GM04503 (cell line): Measurements from ENCODE around the gene CNTNAP2.

ENCODE experiments used
- DNase-seq: peaks from one replicate; pipeline ENCODE4 v3.0.0-alpha.2; 2012; ENCODE audit warnings: low read depth

CNTNAP2 gene

DNA sequence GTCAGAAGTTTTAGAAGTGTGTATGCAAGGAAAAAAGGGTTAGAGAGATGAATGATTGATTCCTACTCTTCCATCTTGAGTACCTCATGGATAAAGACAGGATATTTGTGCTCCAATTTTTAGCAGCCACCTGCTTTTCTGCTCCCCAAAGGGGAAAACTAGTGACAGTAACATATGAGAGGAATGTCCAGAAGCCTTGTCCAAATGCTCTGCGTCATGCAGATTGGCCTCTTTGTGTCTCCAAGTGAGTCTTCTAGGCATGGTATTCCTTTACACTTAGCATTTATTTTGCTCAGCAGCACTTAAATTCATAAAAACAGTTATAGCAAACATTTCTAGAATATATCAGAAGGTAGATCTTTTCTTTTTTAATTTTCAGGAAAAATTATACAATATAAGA lies 306.8 kb downstream of the CNTNAP2 start:
- DNase-seq = no peak

DNA sequence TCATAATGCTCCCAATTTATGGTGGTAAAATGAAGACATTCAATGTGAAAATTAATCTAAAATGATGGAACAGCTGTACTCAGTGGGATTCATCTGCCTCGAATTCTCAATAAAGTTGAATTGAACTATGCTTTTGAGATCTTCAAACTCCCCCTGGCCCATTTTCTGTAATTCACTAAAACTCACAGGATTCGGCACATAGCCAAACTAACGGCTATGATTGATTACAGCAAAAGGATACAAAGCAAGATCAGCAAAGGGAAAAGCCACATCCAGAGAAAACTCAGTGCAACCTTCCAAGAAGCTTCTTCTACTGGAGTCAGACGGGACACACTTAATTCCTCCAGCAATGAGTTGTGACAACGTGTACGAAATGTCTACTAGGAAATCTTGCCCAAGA lies 307.5 kb downstream of the CNTNAP2 start:
- DNase-seq = no peak

DNA sequence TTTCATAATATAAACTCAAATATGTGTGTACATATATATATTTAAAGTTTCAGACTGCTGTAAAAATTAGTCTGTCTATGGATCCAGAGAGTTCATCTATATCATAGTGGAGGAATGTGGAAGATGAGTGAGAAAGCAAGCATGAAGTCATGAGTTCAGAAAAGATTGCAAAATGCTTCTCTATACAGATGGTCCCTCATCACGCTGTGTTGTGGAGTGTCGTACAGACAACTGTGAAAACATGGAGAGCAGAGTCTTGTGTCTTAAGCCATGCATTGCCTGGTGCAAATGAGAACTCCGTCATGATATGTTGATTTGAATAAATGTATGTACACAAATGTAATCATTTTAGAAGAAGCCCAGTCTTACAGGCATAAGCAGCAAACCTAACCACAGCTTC lies 316.9 kb downstream of the CNTNAP2 start:
- DNase-seq = no peak

DNA sequence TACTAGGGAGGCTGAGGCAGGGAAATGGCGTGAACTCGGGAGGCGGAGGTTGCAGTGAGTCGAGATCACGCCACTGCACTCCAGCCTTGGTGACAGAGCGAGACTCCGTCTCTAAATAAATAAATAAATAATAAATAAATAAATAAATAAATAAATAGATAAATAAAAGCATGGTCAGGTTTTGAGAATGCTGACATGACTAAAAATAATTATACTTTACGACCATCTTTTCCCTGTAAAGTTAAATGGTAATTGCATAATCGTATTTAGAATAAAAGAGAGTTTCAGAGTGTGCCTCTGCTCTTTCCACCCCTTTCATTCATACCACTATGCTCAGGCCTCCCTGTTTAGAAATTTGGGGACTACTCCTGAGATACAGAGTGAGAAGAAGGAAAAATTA lies 326.5 kb downstream of the CNTNAP2 start:
- DNase-seq = no peak

DNA sequence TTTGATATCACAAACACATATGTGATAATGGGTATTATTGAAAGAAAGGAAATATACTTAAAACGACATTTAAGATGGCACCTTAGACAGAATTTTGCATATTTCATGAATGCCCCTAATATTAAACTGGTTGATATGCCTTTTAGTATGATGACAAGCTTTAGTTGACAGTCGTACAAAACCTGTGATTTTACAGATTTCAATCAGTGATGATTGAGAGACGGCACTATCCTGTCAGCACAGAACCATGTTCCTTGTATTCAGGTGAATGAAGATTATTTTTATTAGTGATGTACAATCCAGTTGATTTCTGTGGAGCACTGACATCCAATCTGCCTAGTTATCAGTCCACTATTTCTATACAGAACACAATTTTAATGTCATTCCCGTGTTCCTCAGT lies 333.0 kb downstream of the CNTNAP2 start:
- no peak for DNase-seq

DNA sequence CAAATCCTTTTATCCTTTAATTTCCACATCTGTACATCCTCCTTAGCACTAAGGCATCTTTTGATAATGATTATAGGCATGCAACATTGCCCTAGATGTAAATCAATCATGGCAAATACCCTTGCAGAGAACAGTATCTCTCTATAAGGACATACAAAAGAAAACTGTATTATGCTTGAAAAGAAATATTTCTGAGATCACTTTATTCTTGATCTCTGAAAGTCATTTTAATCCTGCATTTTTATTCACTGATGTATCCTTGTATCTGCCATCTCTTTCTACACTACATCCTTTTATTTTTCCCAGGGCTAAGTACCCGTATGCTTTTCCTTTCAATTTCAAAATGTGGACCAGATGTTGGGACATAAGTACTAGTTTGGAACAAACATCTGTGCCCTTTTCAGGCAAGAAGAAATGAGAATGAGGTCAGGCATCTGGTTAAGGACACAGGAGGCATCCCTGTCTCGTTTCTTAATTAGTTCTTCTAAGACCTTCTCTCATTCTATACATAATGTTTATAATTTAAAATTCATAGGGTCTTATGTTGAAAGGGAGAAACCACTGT lies 338.6 kb downstream of the CNTNAP2 start:
- DNase-seq = no peak

DNA sequence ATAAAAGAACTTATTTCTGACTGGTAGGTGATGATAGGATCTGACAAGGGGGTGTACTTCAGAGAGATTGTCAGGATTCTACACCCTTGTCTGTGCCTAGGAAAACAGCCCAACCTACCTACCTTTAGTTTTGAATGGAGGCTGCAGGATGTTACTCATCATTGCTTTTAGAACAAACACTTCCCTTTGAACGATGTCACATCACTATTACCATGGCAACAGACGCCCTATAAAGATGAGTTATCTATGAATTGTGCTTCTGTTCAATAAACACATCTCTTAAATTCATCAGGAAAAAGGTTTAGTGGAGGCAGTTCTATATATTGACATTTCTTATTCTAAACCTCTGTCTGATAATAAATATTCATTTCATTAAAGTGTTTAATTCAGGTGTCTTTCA lies 362.4 kb downstream of the CNTNAP2 start:
- DNase-seq = no peak

DNA sequence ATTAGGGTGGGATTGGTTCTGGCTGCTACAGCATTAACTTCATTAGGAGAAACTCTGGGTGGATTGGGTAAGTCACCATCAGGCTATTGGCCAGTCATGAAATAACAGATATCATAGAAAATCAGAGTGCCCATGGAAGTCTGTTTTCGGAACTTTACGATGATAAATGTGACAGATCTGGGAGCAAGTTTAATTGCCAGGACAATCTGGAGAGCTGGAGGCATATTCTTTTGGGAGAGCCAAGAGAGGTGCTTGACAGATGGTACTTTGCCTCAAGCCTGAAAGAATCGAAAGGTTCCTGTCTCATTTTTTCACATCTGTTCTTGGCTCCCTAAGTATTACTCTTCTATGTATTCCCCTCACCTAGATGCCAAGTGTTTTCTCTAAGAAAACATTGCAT lies 369.9 kb downstream of the CNTNAP2 start:
- DNase-seq = no peak

DNA sequence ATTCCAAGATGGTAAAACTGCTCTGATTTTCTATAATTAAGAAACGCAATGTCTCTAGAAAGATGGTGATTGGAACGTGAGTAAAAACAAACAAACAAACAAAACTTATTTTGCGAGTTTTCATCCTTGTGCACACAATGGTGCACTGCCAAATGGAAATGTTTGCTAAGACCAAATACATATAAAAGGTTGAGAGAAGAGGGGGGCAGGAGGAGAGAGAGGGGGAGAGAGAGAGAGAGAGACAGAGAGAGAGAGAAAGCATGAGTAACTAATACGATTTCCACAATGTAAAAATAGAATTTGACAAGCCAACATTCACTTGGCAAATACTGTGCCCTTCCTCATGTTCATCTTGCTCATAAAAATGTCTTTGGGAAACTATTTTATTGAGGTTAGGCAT lies 375.4 kb downstream of the CNTNAP2 start:
- DNase-seq = no peak

DNA sequence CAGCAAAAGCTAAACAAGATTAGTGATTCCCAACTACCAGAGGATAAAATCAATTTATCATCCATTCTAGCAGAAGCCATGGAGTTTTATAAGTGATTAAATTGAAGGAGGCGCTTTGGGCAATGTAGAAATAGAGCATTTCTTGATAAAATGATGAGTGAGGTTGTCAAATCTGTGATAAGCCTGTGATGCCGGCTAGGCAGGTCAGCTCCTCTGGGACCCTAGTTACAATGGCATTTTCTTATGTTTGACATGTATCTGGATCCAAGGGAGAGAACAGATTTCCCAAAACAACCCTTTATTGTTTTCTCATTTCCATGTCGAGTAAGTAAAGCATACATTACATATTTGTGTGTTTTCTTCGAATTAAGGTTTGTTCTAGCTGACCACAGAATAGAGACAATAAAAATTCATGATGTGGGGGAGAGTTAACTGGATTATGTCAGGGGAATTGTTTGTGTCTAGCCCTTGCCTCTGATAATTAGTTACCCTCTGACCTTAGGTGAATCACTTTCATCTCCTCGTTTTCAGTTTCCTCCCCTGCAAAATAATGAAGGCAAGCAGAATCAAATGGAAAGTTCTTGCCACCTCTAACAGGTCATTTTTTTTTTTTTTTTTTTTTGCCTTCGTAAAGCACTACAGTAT lies 378.5 kb downstream of the CNTNAP2 start:
- DNase-seq = no peak

DNA sequence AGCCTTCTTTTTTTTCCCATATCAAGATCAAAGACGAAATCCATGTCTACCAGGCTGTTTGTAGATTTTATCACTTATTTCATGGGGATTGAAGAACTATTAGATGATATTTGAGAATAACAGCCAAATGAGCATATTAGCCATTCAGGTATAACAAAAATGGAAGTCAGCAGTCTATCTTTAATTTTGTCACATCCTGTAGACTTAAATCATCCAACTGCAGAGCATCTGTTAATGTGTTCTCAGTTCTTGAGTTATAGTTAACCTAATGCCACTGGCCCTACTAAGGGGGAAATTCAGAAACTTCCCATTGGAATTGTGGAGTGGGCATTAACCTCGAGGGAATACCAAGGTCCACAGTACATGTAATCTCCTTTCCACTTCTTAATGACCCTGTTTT lies 380.1 kb downstream of the CNTNAP2 start:
- DNase-seq = no peak

DNA sequence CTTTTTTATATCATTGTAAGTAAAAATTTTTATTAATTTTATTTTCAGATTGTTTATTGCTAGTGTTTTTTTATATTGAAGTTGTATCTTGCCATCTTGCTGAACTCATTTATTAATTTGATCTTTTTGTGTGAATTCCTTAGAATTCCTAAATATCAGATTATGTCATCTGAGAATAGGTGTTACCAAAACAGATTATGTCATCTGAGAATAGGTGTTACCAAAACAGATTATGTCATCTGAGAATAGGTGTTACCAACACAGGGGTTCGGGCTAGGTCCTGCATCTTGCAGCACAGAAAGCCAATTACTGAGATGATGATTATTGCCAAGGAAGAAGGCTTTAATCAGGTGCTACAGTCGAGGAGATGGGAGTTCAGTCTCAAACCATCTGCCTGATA lies 383.4 kb downstream of the CNTNAP2 start:
- DNase-seq = no peak

DNA sequence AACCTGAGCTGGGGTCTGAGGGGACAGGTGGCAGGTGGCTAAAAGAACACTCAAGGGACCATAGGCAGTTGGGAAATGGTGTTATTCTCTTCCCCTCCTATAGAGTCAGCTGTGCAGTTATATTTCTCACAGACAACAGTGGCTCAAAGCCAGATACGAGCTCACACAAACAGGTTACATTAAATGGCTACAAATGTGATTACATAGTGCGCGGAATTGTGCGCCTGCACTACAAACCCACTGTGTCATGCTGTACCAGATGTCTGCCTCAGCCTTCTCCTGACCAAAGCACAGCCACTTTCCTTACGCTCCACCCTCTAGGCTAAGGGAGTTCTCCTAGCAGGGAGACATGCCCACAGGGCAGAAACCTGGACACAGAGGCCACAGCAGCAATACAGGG lies 387.2 kb downstream of the CNTNAP2 start:
- no peak for DNase-seq

DNA sequence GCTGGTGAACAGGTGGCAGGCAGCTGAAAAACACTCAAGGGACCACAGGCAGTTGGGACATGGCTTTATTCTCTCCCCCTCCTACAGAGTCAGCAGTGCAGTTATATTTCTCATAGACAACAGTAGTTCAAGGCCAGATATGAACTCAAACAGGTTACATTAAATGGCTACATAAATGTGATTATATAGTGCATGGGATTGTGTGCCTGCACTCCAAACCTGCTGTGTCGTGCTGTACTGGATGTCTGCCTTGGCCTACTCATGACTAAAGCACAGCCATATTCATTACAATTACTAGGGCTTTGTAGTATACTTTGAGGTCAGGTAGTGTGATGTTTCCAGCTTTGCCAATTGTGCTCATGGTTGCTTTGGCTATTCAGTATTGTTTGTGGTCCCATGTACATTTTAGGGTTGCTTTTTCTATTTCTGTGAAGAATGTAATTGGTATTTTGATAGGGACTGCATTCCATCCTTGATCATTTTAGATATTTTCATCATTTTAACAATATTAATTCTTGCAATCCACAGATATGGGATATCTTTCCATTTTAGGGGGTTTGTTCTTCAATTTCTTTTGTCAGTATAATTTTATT lies 393.6 kb downstream of the CNTNAP2 start:
- DNase-seq = no peak

DNA sequence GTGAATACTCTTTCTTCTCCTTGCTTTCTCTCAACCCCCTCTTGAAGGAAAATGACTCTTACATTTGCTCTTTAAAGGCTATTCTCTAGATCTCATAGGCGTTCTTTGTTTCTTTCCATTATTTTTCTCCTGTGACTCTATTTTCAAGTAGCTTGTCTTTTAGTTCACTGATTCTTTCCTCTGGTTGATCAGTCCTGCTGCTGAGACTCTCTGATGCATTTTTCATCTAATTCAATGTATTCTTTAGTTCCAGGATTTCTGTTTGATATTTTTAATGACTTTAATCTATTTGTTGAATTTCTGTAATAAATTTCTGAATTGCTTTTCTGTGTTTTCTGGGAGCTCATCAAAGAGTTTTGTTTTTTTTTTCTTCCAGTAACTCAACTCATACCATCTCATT lies 397.7 kb downstream of the CNTNAP2 start:
- no peak for DNase-seq

DNA sequence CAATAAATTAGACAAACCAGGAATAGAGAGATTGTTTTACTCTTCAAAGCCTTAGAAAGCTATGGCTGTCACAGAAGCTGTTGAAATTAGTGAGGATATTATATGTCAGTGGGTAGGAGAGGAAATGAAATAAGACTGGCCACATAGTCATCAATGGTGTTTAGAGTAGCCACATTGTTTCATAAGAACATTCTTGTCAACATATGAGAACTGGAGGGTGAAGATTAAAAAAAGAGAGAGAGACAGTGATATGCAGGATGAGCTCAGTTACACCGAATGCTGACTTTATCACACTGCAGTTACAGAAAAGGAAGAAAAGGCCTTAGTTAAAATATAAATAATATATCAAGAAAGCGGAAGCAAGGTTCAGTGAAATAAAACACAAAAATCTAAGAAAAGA lies 412.0 kb downstream of the CNTNAP2 start:
- DNase-seq = no peak

DNA sequence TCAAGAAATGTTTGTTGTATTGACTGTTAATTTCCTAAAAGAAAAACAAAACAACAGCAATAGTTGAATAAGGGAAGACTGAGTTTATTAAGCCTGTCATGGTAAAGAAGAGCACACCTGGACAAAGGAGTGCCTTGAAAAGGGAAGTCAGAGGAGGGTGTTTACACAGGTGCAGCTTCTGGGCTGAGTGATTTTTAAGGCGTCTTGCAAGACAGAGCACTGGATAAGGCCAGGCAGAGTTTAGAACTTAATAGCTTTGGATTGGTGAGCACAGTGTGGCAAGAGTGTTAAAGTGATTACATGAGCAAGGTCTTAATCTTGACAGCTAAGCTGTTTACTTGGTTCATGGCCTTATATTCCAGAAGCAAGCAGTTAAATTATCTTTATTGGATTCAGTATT lies 423.2 kb downstream of the CNTNAP2 start:
- DNase-seq = no peak

DNA sequence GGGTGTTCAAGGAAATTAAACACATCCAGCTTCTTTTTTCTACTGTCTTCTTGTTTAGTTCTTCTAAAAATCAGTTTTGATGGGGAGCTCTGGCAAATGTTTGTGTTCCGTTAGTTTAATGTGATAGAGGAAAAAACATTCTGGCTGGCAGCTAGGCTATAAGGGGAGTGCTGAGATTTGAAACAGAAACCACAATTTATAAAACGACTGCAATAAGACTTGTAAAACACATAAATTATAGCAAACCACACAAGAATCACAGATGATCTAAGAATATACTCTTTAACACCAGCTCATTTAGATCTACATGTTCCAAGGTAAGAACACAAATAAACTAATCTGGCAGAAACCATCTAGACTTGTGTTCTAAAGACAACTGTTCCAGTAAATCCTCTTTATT lies 425.5 kb downstream of the CNTNAP2 start:
- no peak for DNase-seq

DNA sequence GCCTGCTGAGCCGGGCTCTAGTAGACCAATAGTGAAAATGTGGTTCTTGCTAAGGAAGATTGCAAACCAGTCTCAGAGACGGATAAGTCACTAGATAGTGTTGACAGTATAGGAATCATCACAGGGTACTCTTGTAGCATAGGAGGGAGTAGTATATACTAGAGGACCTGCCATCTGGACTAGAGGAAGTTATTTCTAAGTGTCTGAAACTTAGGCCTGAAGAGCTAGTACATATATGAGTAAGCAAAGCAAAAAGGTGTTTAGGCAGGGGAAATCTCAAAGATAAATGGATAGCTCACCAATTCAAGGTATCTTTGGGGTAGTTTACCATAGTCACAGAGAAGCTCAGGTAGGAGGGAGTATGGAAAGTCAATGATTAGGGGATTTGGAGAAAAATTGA lies 428.1 kb downstream of the CNTNAP2 start:
- no peak for DNase-seq

DNA sequence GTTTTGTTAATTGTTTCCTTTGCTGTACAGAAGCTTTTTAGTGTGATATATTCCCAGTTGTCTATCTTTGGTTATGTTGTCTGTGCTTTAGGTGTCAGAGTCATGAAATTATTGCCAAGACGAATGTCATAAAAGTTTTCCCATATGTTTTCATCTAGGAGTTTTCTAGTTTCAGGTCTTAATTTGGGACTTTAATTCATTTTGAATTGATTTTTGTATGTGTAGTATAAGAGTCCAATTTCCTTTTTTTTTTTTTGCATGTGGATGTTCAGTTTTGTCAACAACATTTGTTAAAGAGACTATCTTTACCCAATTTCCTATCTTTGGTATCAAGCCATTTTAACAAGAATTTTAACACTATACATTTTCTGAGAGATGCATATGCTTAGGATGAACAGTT lies 432.2 kb downstream of the CNTNAP2 start:
- no peak for DNase-seq

DNA sequence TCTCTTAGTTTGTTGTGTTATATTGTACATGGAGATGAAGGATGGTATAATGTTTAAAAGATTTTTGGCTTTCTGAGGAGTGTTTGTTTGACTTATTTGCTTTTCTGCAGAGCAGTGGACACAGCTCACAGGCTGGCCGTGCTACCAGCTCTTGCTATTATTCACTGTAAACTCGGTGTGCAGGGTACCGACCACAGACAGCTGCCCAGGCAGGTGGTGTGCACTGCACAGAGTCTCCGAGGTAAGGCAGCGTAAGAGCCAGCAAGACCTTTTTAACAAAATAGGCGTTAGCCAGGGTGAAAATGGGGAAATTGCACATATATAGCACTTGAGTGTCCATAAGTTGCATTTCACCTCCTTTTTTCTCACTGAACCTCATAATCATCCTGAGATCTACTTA lies 438.0 kb downstream of the CNTNAP2 start:
- DNase-seq = no peak

DNA sequence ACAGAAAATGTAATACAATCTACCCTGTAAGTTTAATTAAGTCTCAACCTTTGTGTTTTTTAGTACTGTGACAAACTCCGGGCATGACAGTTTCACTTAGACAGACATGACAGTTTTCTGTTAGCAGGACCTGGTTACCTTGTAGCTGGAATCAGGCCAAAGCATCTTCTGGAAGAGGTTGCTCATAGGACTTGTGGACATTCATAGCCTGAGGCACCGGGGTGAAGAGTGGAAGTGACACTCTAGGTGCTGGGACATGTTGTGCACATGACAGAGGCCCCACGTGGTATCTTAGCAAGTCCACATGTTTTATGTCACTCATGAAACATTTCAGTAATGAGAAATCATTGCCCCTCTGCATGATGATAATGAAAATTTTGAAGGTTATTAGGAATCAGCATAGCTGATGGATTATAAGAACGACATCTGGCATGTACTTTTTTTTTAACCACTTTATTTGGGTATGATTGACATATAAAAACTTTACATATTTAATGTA lies 441.4 kb downstream of the CNTNAP2 start:
- no peak for DNase-seq

DNA sequence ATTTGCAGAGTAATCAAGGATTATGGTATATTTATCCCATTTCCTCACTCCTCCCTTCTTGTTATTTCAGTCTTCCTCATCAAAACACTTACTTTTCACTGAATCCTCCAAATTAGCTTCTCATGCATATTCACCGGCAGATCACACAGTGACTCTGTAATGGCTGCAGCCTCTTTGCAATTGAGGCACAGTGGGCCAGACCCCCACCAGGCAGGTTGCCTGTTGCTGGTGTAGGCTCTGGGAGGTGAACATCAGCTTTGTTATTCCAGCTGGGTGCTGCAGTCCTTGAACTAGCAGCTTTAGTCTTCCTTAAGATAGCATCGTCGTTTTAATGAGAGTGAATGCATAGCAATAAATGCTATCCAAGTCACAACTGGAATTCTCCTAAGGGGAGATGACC lies 449.3 kb downstream of the CNTNAP2 start:
- DNase-seq = no peak

DNA sequence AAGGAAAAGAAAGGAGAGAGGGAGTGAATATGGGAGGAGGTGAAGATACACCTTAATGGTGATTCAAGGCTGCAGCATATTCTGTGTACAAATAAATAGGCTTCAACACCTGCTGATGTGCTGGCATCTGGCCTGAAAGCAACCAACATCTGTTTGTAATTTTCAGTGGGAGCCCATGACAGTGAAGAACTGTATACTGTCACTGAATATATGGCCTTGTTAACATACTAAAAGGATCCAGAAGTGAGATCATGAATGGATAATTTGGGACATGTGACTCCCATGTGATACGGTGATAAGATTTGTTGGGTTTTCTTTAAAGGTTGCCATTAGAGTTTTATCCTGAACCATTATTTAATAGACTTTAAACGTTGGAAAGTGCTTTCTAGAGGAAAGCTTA lies 459.3 kb downstream of the CNTNAP2 start:
- DNase-seq = no peak
